ENCODE results near the gene ELP4. TPM values are rescaled to one million over a fixed set of nuclear protein-coding genes. Genes with fewer than 3 reads are reported as not detected.

The ELP4 gene
- total RNA-seq, 1 experiment from 2014 or later, result 21.4 TPM

- BruUV-seq (replicated peaks), result TSS peak; percentile 70
- H3K27ac ChIP-seq (ENCODE audit: low read depth, low read length), result peak overlapping the region; percentile 61; the same call in 1 of the 2 replicates
- H3K9ac ChIP-seq (ENCODE audit: low read length), result peak overlapping the region; percentile 89
- H2AFZ ChIP-seq (ENCODE audit: low read depth, low read length, poor library complexity, severe bottlenecking), result peak overlapping the region; percentile 36
- peaks cover 81% of the 10 kb centered on the region for H3K79me2 ChIP-seq (ENCODE audit: insufficient read depth, low read length)
- peak; percentile 18 for ATAC-seq
- no peak for DNase-seq (ENCODE audit: low read depth, low spot score)
- H3K4me3 ChIP-seq (replicated peaks in 1 of 2; ENCODE audit: low read depth in 1 of 2, low read length in 2 of 2), result peak overlapping the region; percentile 92 to 96
- H3K9me2 ChIP-seq (ENCODE audit: insufficient read depth), result no peaks in the 10 kb centered on the region
- ChIA-PET RAD21 (ENCODE audit: low non-redundant PET in 1 of 2, low total read pairs in 2 of 2, uncharacterized antibody in 2 of 2, unreplicated experiment in 2 of 2) (no interaction called here), CTCF (no interaction called here), POLR2A (interaction anchor here (0.7 kb wide), 1 partner anchor 78 kb away, joined by 3 read pairs; no protein-coding TSS in a partner anchor)
- no peaks in the 10 kb centered on the region for H3K9me3 ChIP-seq (ENCODE audit: control insufficient read depth in 1 of 2, insufficient read depth in 1 of 2, low read depth in 1 of 2, low read length in 2 of 2)
- intact Hi-C loops (cut with micrococcal nuclease), result no loop called here
- H3K36me3 ChIP-seq (ENCODE audit: control insufficient read depth in 1 of 2, insufficient read depth in 2 of 2, low read length in 2 of 2), result no peaks in the 10 kb centered on the region; a peak in 1 of 4 replicates
- peaks cover 0 to 15% of the 10 kb centered on the region in 2 experiments; a peak in 3 of 4 replicates for H3K4me1 ChIP-seq (ENCODE audit: control insufficient read depth in 1 of 2, insufficient read depth in 2 of 2, low read length in 2 of 2)
- H3K4me2 ChIP-seq (ENCODE audit: low read length), result peak overlapping the region; percentile 72
- H4K20me1 ChIP-seq (ENCODE audit: insufficient read depth), result no peaks in the 10 kb centered on the region
- H3K27me3 ChIP-seq (ENCODE audit: insufficient read depth, low read length), result no peaks in the 10 kb centered on the region
- TF ChIP-seq CBX3 (IDR thresholded peaks at IDR 0.05; ENCODE audit: low read depth), result no peak
- TF ChIP-seq SIN3A (IDR thresholded peaks at IDR 0.05; ENCODE audit: low read depth), result no peak
- no peak for TF ChIP-seq SP1 (IDR thresholded peaks at IDR 0.05; ENCODE audit: low read depth)
- no peak for TF ChIP-seq EGR1 (IDR thresholded peaks at IDR 0.05; ENCODE audit: low read depth)
- no peak for TF ChIP-seq SRF (IDR thresholded peaks at IDR 0.05; ENCODE audit: low read depth)
- no peak for TF ChIP-seq CTCF (IDR thresholded peaks at IDR 0.05 in 2 of 3, conservative IDR thresholded peaks at IDR 0.05 in 1 of 3; ENCODE audit: borderline replicate concordance in 1 of 3, insufficient read depth in 1 of 3, low read depth in 2 of 3, low read length in 2 of 3)
- no peak for TF ChIP-seq CEBPB (IDR thresholded peaks at IDR 0.05; ENCODE audit: low read depth)
- TF ChIP-seq ZFX (IDR thresholded peaks at IDR 0.05), result no peak
- no peak for TF ChIP-seq POLR2A (IDR thresholded peaks at IDR 0.05; ENCODE audit: borderline replicate concordance, extremely low read depth, insufficient read depth, insufficient read length)
- TF ChIP-seq REST (IDR thresholded peaks at IDR 0.05; ENCODE audit: low read depth), result no peak
- no peak for TF ChIP-seq ATF3 (IDR thresholded peaks at IDR 0.05)
- TF ChIP-seq ELF1 (IDR thresholded peaks at IDR 0.05; ENCODE audit: borderline replicate concordance, low read depth), result no peak
- TF ChIP-seq MAX (IDR thresholded peaks at IDR 0.05), result no peak
- no peak for TF ChIP-seq FOSL1 (IDR thresholded peaks at IDR 0.05; ENCODE audit: low read depth)
- no peak for TF ChIP-seq EZH2phosphoT487 (IDR thresholded peaks at IDR 0.05; ENCODE audit: borderline replicate concordance)
- TF ChIP-seq ZBTB33 (IDR thresholded peaks at IDR 0.05; ENCODE audit: extremely low read depth, insufficient replicate concordance, low read length), result no peak
- no peak for TF ChIP-seq TCF7L2 (IDR thresholded peaks at IDR 0.05; ENCODE audit: borderline replicate concordance, extremely low read depth, insufficient read depth, insufficient read length)
Measured at GRCh38 chr11:31509051-31509428, 527 bp upstream of the ELP4 start.

Data from HCT116 (cell line).